BLaER1 treated with 17β-estradiol and CSF1 and Interleukin-3, amounts not matched to agents 10 nM and 100 nM (cell line): ENCODE results near the gene MAGI2.
A peak's percentile ranks its signal among the peaks of the same experiment; 100 is the strongest.

Source experiments
- H3K27ac ChIP-seq, 11 experiments: shearing (Covaris generic); formaldehyde crosslinking; 2 replicates each; pipeline ENCODE4 v1.8.1; 2022
- H3K27me3 ChIP-seq, 11 experiments: shearing (Covaris generic); formaldehyde crosslinking; 2 replicates each; pipeline ENCODE4 v1.8.1; 2022
- H3K36me3 ChIP-seq, 11 experiments: shearing (Covaris generic); formaldehyde crosslinking; 2 replicates each; pipeline ENCODE4 v1.8.1; 2022
- H3K4me1 ChIP-seq, 10 experiments: shearing (Covaris generic); formaldehyde crosslinking; 2 replicates each; pipeline ENCODE4 v1.8.1; 2022
- H3K4me2 ChIP-seq, 11 experiments: shearing (Covaris generic); formaldehyde crosslinking; 2 replicates each; pipeline ENCODE4 v1.8.1; 2022
- H3K4me3 ChIP-seq, 10 experiments: shearing (Covaris generic); formaldehyde crosslinking; 2 replicates each; pipeline ENCODE4 v1.8.1; 2022
- H3K9ac ChIP-seq, 11 experiments: shearing (Covaris generic); formaldehyde crosslinking; 2 replicates each; pipeline ENCODE4 v1.8.1; 2022
- H3K9me3 ChIP-seq, 11 experiments: shearing (Covaris generic); formaldehyde crosslinking; replicated peaks in 1 of 11; 2 replicates each; pipeline ENCODE4 v1.8.1; 2022
- H4K20me1 ChIP-seq, 11 experiments: shearing (Covaris generic); formaldehyde crosslinking; 2 replicates each; pipeline ENCODE4 v1.8.1; 2022
- Cebpa-rat ChIP-seq, 11 experiments: shearing (Covaris generic); IDR thresholded peaks; 2 replicates each; pipeline ENCODE4 v1.8.1; 2022

The MAGI2 gene

DNA sequence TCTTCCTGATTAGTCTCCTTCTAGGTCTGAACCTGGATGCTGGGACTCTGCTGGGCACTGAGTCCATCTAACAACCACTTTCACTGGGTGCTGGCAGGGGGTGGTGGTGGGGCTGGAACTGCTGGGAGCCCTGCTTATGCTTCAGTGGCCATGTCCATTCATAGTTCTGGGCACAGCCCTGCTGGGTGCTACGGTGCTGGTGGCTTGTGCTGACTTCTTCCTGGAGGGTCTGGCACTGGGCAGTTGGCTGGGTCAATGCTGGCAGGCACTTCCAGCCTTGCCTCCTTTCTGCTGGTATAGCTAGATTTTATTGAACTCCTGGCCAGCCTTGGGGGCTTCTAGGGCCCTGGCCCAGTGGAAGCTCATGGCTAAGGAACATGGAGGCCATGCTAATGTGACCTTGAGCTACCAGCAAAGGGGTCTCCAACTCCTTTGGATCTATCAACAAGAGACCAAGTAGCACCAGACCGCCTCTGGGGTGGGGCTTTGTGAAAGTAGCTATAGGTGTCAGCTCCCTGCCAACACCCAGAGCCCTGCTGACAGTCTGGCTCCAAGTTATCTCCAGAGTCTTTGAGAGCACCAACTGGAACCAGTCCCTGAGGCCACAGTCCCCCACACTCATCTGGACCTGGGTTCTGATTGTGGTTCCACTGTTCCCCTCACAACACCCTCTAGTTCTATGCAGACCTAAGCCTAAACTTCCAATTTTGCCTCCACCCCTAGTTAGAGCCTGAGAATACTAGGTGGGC, 99.6 kb downstream of the MAGI2 start:
- Histone ChIP-seq H3K9ac (no peak overlapping the region), H3K27me3 (no peaks in the 10 kb centered on the region), H3K4me2 (no peak overlapping the region), H3K4me3 (no peak overlapping the region), H3K4me1 (no peaks in the 10 kb centered on the region), H3K9me3 (no peaks in the 10 kb centered on the region), H4K20me1 (no peaks in the 10 kb centered on the region), H3K27ac (no peak overlapping the region), H3K36me3 (no peaks in the 10 kb centered on the region)
- no peak for TF ChIP-seq Cebpa-rat (IDR thresholded peaks at IDR 0.05)

GRCh38 chr7:79352323-79352722, 101.1 kb downstream of the MAGI2 start:
- Histone ChIP-seq H3K4me2 (no peak overlapping the region), H3K9ac (no peak overlapping the region), H3K36me3 (no peaks in the 10 kb centered on the region), H3K4me1 (no peaks in the 10 kb centered on the region), H3K27ac (no peak overlapping the region), H4K20me1 (no peaks in the 10 kb centered on the region), H3K27me3 (no peaks in the 10 kb centered on the region), H3K9me3 (no peaks in the 10 kb centered on the region), H3K4me3 (no peak overlapping the region)
- no peak for TF ChIP-seq Cebpa-rat (IDR thresholded peaks at IDR 0.05)

DNA sequence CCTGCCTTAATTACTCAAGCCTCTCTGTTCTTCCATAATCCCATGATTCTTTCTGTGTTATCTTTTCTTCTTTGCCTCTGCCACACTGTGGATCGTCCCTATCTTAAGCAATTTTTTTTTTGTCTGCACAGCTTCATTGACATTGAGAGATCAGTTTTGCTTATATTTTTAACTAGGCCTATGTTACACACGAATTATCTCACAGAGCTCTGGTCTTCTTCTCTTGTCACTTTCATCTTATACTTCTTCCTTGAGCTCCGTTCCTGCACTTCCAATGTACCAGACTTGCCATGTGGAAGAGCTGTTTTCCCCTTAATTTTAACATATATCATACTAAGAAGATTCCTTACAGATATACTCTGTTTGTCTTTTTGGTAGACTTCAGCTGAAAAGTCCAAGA, 106.1 kb downstream of the MAGI2 start:
- no peaks in the 10 kb centered on the region for H3K27me3 ChIP-seq
- TF ChIP-seq Cebpa-rat (IDR thresholded peaks at IDR 0.05) = no peak
- no peak overlapping the region for H3K27ac ChIP-seq
- no peaks in the 10 kb centered on the region for H3K9me3 ChIP-seq
- no peaks in the 10 kb centered on the region for H3K36me3 ChIP-seq
- H3K4me1 ChIP-seq = no peaks in the 10 kb centered on the region
- H3K4me3 ChIP-seq = no peak overlapping the region
- H4K20me1 ChIP-seq = no peaks in the 10 kb centered on the region
- no peak overlapping the region for H3K9ac ChIP-seq
- H3K4me2 ChIP-seq = no peak overlapping the region

DNA sequence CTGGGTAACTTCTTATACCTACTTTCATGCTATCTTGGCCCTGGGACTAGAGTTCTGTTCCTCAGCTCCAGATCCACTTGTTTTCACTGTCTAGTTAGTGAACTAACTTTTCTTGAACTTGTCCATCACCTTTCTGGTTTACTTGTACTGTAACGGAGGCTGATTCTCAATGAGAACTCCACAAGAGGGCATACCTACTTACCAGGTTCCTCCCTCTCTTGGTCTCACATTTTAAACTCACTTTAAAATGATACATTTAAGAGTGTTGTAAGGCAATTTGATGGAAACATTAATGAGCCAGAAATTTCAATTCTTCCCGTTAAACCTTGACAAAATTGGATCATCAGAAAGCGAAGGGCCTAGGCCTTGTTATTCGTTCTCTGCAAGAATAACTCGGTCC, 111.6 kb downstream of the MAGI2 start:
- no peaks in the 10 kb centered on the region for H4K20me1 ChIP-seq
- H3K27ac ChIP-seq = no peak overlapping the region
- no peak overlapping the region for H3K4me3 ChIP-seq
- no peak overlapping the region for H3K9ac ChIP-seq
- H3K27me3 ChIP-seq = no peaks in the 10 kb centered on the region
- TF ChIP-seq Cebpa-rat (IDR thresholded peaks at IDR 0.05) = no peak
- no peaks in the 10 kb centered on the region for H3K9me3 ChIP-seq
- H3K36me3 ChIP-seq = no peaks in the 10 kb centered on the region
- H3K4me1 ChIP-seq = peaks cover 0 to 5% (median 0%) of the 10 kb centered on the region in 10 experiments; a peak in 2 of 20 replicates
- no peak overlapping the region for H3K4me2 ChIP-seq

DNA sequence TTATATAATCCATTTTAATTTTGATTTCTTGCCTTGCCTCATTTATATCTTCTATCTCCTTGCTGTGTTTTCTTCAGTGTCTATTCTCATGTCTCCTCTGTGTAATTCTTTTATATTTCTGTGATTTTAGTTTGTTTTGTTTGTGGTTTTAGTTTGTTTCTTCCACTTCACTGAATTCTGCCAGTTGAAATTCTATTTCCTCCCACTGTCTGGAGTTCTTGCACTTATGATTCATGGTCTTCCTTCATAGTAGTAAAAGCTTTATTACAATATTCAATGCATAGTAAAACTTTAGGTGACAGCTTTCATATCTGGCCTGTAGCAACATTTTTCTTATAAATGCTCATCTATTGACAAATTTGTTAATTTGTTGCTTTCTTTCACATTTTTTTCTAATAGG, 113.3 kb downstream of the MAGI2 start:
- no peak for TF ChIP-seq Cebpa-rat (IDR thresholded peaks at IDR 0.05)
- no peaks in the 10 kb centered on the region for H3K36me3 ChIP-seq
- H3K4me1 ChIP-seq = peaks cover 0 to 5% (median 0%) of the 10 kb centered on the region in 10 experiments; a peak in 2 of 20 replicates
- no peak overlapping the region for H3K9ac ChIP-seq
- H4K20me1 ChIP-seq = no peaks in the 10 kb centered on the region
- H3K27ac ChIP-seq = no peak overlapping the region
- H3K4me2 ChIP-seq = peak overlapping the region in 1 of 11 experiments; percentile 4; a peak in 1 of 22 replicates
- no peak overlapping the region for H3K4me3 ChIP-seq
- no peaks in the 10 kb centered on the region for H3K27me3 ChIP-seq
- H3K9me3 ChIP-seq = no peaks in the 10 kb centered on the region

DNA sequence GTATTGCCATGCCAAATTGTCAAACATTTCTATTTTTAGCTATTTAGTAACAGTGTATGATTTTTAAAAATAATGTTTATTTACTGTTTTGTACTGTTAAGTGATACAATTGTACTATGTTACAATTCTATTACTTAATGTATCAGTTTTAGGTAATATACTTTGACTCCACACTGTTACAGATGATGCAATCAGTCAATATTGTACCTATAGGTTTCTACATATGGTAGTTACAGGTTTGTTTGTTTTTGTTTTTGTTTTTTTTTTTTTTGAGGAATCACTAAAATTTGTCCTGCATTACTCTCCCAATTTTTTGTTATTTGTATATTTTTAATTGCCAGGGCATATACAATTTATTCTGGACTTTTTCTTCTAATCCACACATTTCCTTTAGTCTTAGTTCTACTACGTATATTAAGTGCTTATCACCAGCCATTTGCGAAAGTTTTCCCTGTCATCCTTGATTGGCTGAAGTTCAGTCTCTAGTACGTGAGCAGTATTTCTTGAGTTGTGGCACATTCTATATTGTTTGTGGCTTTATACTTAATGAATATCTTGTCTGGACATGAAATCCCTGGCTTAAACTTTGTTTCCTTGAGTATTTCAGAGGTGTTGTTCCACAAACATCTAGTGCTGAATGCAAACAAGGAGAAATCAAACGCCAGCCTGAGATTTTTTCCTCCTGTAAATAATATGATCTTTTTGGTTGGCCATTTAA, 114.1 kb downstream of the MAGI2 start:
- no peaks in the 10 kb centered on the region for H4K20me1 ChIP-seq

GRCh38 chr7:79337717-79338116, 115.8 kb downstream of the MAGI2 start:
- H3K27ac ChIP-seq = no peak overlapping the region
- H3K4me3 ChIP-seq = no peak overlapping the region
- no peak overlapping the region for H3K9ac ChIP-seq
- H3K4me1 ChIP-seq = peaks cover 0 to 5% (median 0%) of the 10 kb centered on the region in 10 experiments; a peak in 2 of 20 replicates
- no peak for TF ChIP-seq Cebpa-rat (IDR thresholded peaks at IDR 0.05)
- H3K9me3 ChIP-seq = no peaks in the 10 kb centered on the region
- H3K36me3 ChIP-seq = no peaks in the 10 kb centered on the region
- H3K27me3 ChIP-seq = no peaks in the 10 kb centered on the region
- H4K20me1 ChIP-seq = no peaks in the 10 kb centered on the region
- H3K4me2 ChIP-seq = no peak overlapping the region

More for the DNA sequence above, 114.1 kb downstream of the MAGI2 start:
- Histone ChIP-seq H3K27ac (no peak overlapping the region), H3K36me3 (no peaks in the 10 kb centered on the region), H3K4me1 (peaks cover 0 to 5% (median 0%) of the 10 kb centered on the region in 10 experiments; a peak in 2 of 20 replicates), H3K4me3 (no peak overlapping the region), H3K9ac (no peak overlapping the region), H3K4me2 (no peak overlapping the region), H3K27me3 (no peaks in the 10 kb centered on the region), H3K9me3 (no peaks in the 10 kb centered on the region)
- no peak for TF ChIP-seq Cebpa-rat (IDR thresholded peaks at IDR 0.05)

DNA sequence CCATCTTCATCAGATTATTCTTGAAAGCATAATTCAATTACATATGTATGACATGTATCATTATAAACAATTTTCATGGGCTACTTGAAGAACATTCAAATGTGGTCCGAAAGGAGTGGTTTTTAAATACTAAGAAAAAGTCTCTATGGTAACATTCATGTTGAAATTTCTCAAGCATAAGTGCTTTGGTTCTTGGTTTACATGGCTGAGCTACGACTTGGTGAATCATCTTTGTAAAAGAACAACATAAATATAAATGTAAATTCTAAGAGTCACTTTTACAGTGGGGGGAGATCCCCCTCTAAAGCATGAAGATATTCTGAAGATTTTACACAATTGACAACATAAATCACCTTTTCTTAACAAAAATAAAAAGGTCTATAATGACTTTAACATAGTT, 118.6 kb downstream of the MAGI2 start:
- Histone ChIP-seq H3K9me3 (no peaks in the 10 kb centered on the region), H3K9ac (no peak overlapping the region), H3K4me1 (no peaks in the 10 kb centered on the region), H4K20me1 (no peaks in the 10 kb centered on the region), H3K4me2 (no peak overlapping the region), H3K27me3 (no peaks in the 10 kb centered on the region), H3K4me3 (no peak overlapping the region), H3K36me3 (no peaks in the 10 kb centered on the region), H3K27ac (no peak overlapping the region)
- no peak for TF ChIP-seq Cebpa-rat (IDR thresholded peaks at IDR 0.05)

DNA sequence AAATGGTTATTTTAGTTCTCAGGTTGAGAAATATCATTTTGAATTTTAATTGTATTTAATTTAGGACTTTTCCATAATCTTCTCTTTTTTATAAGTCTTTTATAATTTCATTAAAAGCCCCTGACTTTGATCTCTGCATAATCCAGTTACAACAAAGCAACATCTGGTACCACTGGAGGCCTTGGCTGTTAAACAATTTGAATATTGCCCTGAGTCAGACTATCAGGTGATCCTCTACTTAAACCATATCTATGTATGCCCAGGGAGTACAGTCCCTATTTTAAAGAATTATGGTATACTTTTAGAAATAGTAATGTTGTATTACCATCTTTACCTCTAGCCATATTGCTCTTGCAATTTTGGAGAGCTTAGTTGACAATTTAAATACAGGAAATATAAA, 119.1 kb downstream of the MAGI2 start:
- H4K20me1 ChIP-seq = no peaks in the 10 kb centered on the region
- no peak overlapping the region for H3K9ac ChIP-seq
- no peak overlapping the region for H3K4me3 ChIP-seq
- H3K4me1 ChIP-seq = no peaks in the 10 kb centered on the region
- H3K27me3 ChIP-seq = no peaks in the 10 kb centered on the region
- no peak for TF ChIP-seq Cebpa-rat (IDR thresholded peaks at IDR 0.05)
- no peak overlapping the region for H3K4me2 ChIP-seq
- no peaks in the 10 kb centered on the region for H3K9me3 ChIP-seq
- no peak overlapping the region for H3K27ac ChIP-seq
- no peaks in the 10 kb centered on the region for H3K36me3 ChIP-seq

- Histone ChIP-seq H3K4me3 (no peak overlapping the region), H3K4me2 (no peak overlapping the region), H4K20me1 (no peaks in the 10 kb centered on the region), H3K9me3 (no peaks in the 10 kb centered on the region), H3K27ac (no peak overlapping the region), H3K27me3 (no peaks in the 10 kb centered on the region), H3K36me3 (no peaks in the 10 kb centered on the region), H3K9ac (no peak overlapping the region), H3K4me1 (no peaks in the 10 kb centered on the region)
- TF ChIP-seq Cebpa-rat (IDR thresholded peaks at IDR 0.05) = no peak
Observed at GRCh38 chr7:79332091-79332490, 121.4 kb downstream of the MAGI2 start.
